Measurements from ENCODE around the gene FNIP2.
"Not testable (repeated sequence)": the region's sequence is repeated elsewhere in the genome, so short reads cannot be mapped to it uniquely, and the experiment has no call there.

FNIP2 gene

GRCh38 chr4:158945529-158946108, 176.8 kb downstream of the FNIP2 start:
- TF ChIP-seq CTCF (IDR thresholded peaks at IDR 0.05; ENCODE audit: low read depth, low read length, missing control alignments), result no peak
- no peak for DNase-seq (ENCODE audit: extremely low read depth, low read depth)
- no peak overlapping the region for H3K4me3 ChIP-seq (replicated peaks; ENCODE audit: low read depth, low read length)

- DNase-seq (ENCODE audit: extremely low read depth, low read depth), result no peak
- H3K4me3 ChIP-seq (replicated peaks; ENCODE audit: low read depth, low read length), result no peak overlapping the region
- no peak for TF ChIP-seq CTCF (IDR thresholded peaks at IDR 0.05; ENCODE audit: low read depth, low read length, missing control alignments)
These were observed 178.0 kb downstream of the FNIP2 start for GRCh38 chr4:158946825-158947224.

- TF ChIP-seq CTCF (IDR thresholded peaks at IDR 0.05; ENCODE audit: low read depth, low read length, missing control alignments), result no peak
These were observed 179.2 kb downstream of the FNIP2 start for GRCh38 chr4:158948071-158948470.

GRCh38 chr4:158949099-158949498, 180.3 kb downstream of the FNIP2 start:
- TF ChIP-seq CTCF (IDR thresholded peaks at IDR 0.05; ENCODE audit: low read depth, low read length, missing control alignments), result no peak
- no peak for DNase-seq (ENCODE audit: extremely low read depth, low read depth)
- H3K4me3 ChIP-seq (replicated peaks; ENCODE audit: low read depth, low read length), result no peak overlapping the region

More at GRCh38 chr4:158948071-158948470, 179.2 kb downstream of the FNIP2 start:
- no peak for DNase-seq (ENCODE audit: extremely low read depth, low read depth)
- no peak overlapping the region for H3K4me3 ChIP-seq (replicated peaks; ENCODE audit: low read depth, low read length)

- H3K4me3 ChIP-seq (replicated peaks; ENCODE audit: low read depth, low read length); DNase-seq (ENCODE audit: extremely low read depth, low read depth): not testable (repeated sequence)
These were observed 183.5 kb downstream of the FNIP2 start for GRCh38 chr4:158952221-158952774.

GRCh38 chr4:158956345-158956744, 187.5 kb downstream of the FNIP2 start:
- H3K4me3 ChIP-seq (replicated peaks; ENCODE audit: low read depth, low read length); DNase-seq (ENCODE audit: extremely low read depth, low read depth): not testable (repeated sequence)

GRCh38 chr4:158956918-158957317, 188.1 kb downstream of the FNIP2 start:
- not testable (repeated sequence) for DNase-seq (ENCODE audit: extremely low read depth, low read depth); H3K4me3 ChIP-seq (replicated peaks; ENCODE audit: low read depth, low read length)

All from HFF-Myc (cell line).